Kidney (tissue), 14 donors: ENCODE measurements around the gene SDSL. TPM values are rescaled to one million over a fixed set of nuclear protein-coding genes. Genes with fewer than 3 reads are reported as not detected.

Experiments
- DNase-seq, 5 donors: peaks; one replicate each; pipeline ENCODE4 v3.0.0-alpha.2; 2013 to 2020
- FAIRE-seq: peaks from 2 replicates; lab custom pipeline; 2012; peaks lifted over from hg19 to GRCh38; lab: Jason Lieb, UNC
- H3K27ac ChIP-seq, 2 donors: one replicate each; pipeline ENCODE4 v1.7.0; 2013; ENCODE audit warnings: low read depth in 2 of 2, low read length in 2 of 2, inconsistent platforms in 1 of 2
- H3K27me3 ChIP-seq: one replicate; pipeline ENCODE4 v1.7.1; 2013; ENCODE audit warnings: low read length, inconsistent platforms; ENCODE audit not compliant: control insufficient read depth, insufficient read depth
- H3K36me3 ChIP-seq, 3 donors: one replicate each; pipeline versions ENCODE4 v1.7.0 to v1.7.1; 2013; ENCODE audit warnings: low read length in 3 of 3, control low read depth in 1 of 3, inconsistent platforms in 1 of 3; ENCODE audit not compliant: insufficient read depth in 3 of 3, control insufficient read depth in 2 of 3
- H3K4me1 ChIP-seq, 3 donors: one replicate each; pipeline versions ENCODE4 v1.7.0 to v1.7.1; 2013; ENCODE audit warnings: low read length in 3 of 3, inconsistent platforms in 1 of 3, low read depth in 1 of 3; ENCODE audit not compliant: control insufficient read depth in 2 of 3, insufficient read depth in 2 of 3
- H3K4me3 ChIP-seq, 3 donors: one replicate each; pipeline versions ENCODE4 v1.7.0 to v1.8.1; 2013; ENCODE audit warnings: low read length in 3 of 3, control low read depth in 1 of 3, inconsistent platforms in 1 of 3
- H3K9ac ChIP-seq, 3 donors: one replicate each; pipeline versions ENCODE4 v1.7.0 to v1.7.1; 2013; ENCODE audit warnings: low read length in 3 of 3, control low read depth in 1 of 3, inconsistent platforms in 1 of 3
- H3K9me3 ChIP-seq, 3 donors: one replicate each; pipeline versions ENCODE4 v1.7.0 to v1.7.1; 2013; ENCODE audit warnings: low read length in 3 of 3, control low read depth in 1 of 3, inconsistent platforms in 1 of 3; ENCODE audit not compliant: control insufficient read depth in 2 of 3, insufficient read depth in 1 of 3
- CTCF ChIP-seq: IDR thresholded peaks from 3 replicates; pipeline ENCODE4 v1.5.1; 2012; ENCODE audit warnings: mild to moderate bottlenecking, moderate library complexity, borderline replicate concordance; ENCODE audit not compliant: insufficient read depth; ENCODE audit errors: extremely low read depth
- intact Hi-C: fragments of 100-400 bp; cut with DNase I; formaldehyde crosslinking; loops from one replicate; pipeline ENCODE4 v1.11.1; 2022
- polyA plus RNA-seq: library from polyadenylated mRNA; stranded (reverse); fragments of 350-450 nt; fragmentation: Illumina TruSeq; extraction: RNeasy Lipid Tissue Mini Kit (QIAGEN cat#74804); gene quantifications from one replicate; pipeline ENCODE4 v1.2.3, GENCODE V29; 2014; ENCODE audit warnings: low read depth, low replicate concordance; ENCODE audit not compliant: insufficient read depth
- total RNA-seq: library from RNA; stranded (reverse); fragmentation: NEBNext Ultra II Directional; extraction: Animal tissue kit (Norgen Biotek cat#: 25700); gene quantifications from one replicate; pipeline ENCODE4 v1.2.1, GENCODE V29; 2021
- donor health status: control.
- donor health status: control.
- donor health status: control.
- donor health status: control.
- donor health status: control.
- donor health status: DM: yes; HTN: yes; CAD: no.
- donor health status: Normal renal cell carcinoma (clear cell type).

Gene SDSL
- total and polyA plus RNA-seq, 2 donors from 2014 or later, result 22.8 to 116 TPM

- FAIRE-seq (no peak), DNase-seq (no peak)
- Histone ChIP-seq H3K36me3 (no peaks in the 10 kb centered on the region), H3K27me3 (no peaks in the 10 kb centered on the region), H3K4me3 (no peak overlapping the region), H3K9ac (no peak overlapping the region), H3K4me1 (peaks cover 0 to 3% (median 0%) of the 10 kb centered on the region in 3 donors), H3K27ac (no peak overlapping the region), H3K9me3 (no peaks in the 10 kb centered on the region)
- intact Hi-C loops, result no loop called here
- no peak for TF ChIP-seq CTCF
Observed at GRCh38 chr12:113401066-113402000, 20.8 kb upstream of the SDSL start.

- no peaks in the 10 kb centered on the region for H3K9me3 ChIP-seq
- DNase-seq (no peak), FAIRE-seq (no peak)
- intact Hi-C loops, result no loop called here
- TF ChIP-seq CTCF, result no peak
- H3K9ac ChIP-seq, result no peak overlapping the region
- H3K27ac ChIP-seq, result no peak overlapping the region
- H3K4me1 ChIP-seq, result peaks cover 0 to 3% (median 0%) of the 10 kb centered on the region in 3 donors
- H3K36me3 ChIP-seq, result no peaks in the 10 kb centered on the region
- H3K4me3 ChIP-seq, result no peak overlapping the region
- no peaks in the 10 kb centered on the region for H3K27me3 ChIP-seq
Observed at GRCh38 chr12:113402586-113403260, 19.5 kb upstream of the SDSL start.

GRCh38 chr12:113403435-113404415, 18.5 kb upstream of the SDSL start, which contains the start of gene SDS:
Gene SDS (minus strand): TSS chr12:113403887. CDS start chr12:113399708, 4,179 bp downstream.
- peak within 1 kb of the TSS in 2 of 3 donors; percentile 29 to 37 for H3K4me3 ChIP-seq

More at GRCh38 chr12:113403435-113404415, 18.5 kb upstream of the SDSL start, which contains the start of gene SDS:
- TF ChIP-seq CTCF, result no peak
- H3K4me1 ChIP-seq, result peaks cover 0 to 3% (median 0%) of the 10 kb centered on the region in 3 donors
- FAIRE-seq (no peak), DNase-seq (peak in 2 of 5 donors; percentile 22 to 61)
- H3K9ac ChIP-seq, result no peak within 1 kb of the TSS
- no peaks in the 10 kb centered on the region for H3K27me3 ChIP-seq
- no peaks in the 10 kb centered on the region for H3K36me3 ChIP-seq
- no peaks in the 10 kb centered on the region for H3K9me3 ChIP-seq
- H3K27ac ChIP-seq, result no peak within 1 kb of the TSS
- intact Hi-C loops, result no loop called here
